Skeletal muscle tissue (tissue), 4 donors: ENCODE measurements around the gene CBFA2T3. TPM values are rescaled to one million over a fixed set of nuclear protein-coding genes. Genes with fewer than 3 reads are reported as not detected.

Source experiments
- H3K27ac ChIP-seq: one replicate; pipeline ENCODE4 v1.7.0; 2013; ENCODE audit warnings: mild to moderate bottlenecking, low read depth, low read length, inconsistent platforms
- H3K27me3 ChIP-seq, 3 donors: one replicate each; pipeline ENCODE4 v1.7.0; 2013; ENCODE audit warnings: low read length in 3 of 3; ENCODE audit not compliant: control insufficient read depth in 3 of 3, insufficient read depth in 3 of 3
- H3K36me3 ChIP-seq, 3 donors: one replicate each; pipeline ENCODE4 v1.7.0; 2013; ENCODE audit warnings: low read length in 3 of 3; ENCODE audit not compliant: control insufficient read depth in 3 of 3, insufficient read depth in 3 of 3
- H3K4me1 ChIP-seq, 3 donors: one replicate each; pipeline ENCODE4 v1.7.0; 2013; ENCODE audit warnings: low read length in 3 of 3, mild to moderate bottlenecking in 3 of 3; ENCODE audit not compliant: control insufficient read depth in 3 of 3, insufficient read depth in 3 of 3
- H3K4me3 ChIP-seq, 3 donors: one replicate each; pipeline ENCODE4 v1.7.0; 2013; ENCODE audit warnings: low read length in 3 of 3
- H3K9ac ChIP-seq, 3 donors: one replicate each; pipeline ENCODE4 v1.7.0; 2013; ENCODE audit warnings: low read length in 3 of 3, mild to moderate bottlenecking in 3 of 3, moderate library complexity in 2 of 3, low read depth in 1 of 3
- H3K9me3 ChIP-seq, 3 donors: one replicate each; pipeline ENCODE4 v1.7.0; 2013; ENCODE audit warnings: low read length in 3 of 3; ENCODE audit not compliant: control insufficient read depth in 3 of 3
- total RNA-seq: library from RNA; depleted of rRNA; stranded (reverse); fragments of >200 nt; gene quantifications from one replicate; pipeline ENCODE4 v1.2.3, GENCODE V29; 2014
- donor health status: Osteomylitis.

The CBFA2T3 gene
- total RNA-seq, 1 donor from 2014 or later, result 2.1 TPM

DNA sequence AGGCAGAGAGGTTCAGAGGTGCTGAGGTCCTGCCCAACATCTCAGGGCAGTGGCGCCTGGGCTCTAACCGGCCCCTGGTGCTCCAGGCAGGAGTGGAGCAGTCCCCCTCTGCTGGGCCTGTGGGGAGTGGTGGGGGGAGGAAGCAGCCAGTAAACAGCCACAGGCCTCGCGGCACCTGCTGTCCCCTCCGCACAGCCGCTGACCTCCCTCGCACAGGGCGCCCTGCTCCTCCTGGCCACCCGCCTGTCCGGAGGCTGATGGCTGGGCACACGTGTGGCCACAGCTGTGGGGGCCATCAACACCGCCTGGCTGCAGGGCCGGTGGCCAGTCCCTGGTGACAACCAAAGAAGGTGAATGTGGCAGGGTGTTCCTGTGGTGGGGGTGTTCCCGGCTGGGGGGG lies 73.7 kb downstream of the CBFA2T3 start:
- Histone ChIP-seq H3K9me3 (no peaks in the 10 kb centered on the region), H3K4me3 (peak overlapping the region in 2 of 3 donors; percentile 43 to 49), H3K4me1 (peaks cover 15 to 33% (median 24%) of the 10 kb centered on the region in 3 donors), H3K27ac (peak overlapping the region; percentile 78), H3K36me3 (peaks cover 0 to 5% (median 0%) of the 10 kb centered on the region in 3 donors), H3K9ac (peak overlapping the region in 2 of 3 donors; percentile 66 to 70), H3K27me3 (no peaks in the 10 kb centered on the region)

DNA sequence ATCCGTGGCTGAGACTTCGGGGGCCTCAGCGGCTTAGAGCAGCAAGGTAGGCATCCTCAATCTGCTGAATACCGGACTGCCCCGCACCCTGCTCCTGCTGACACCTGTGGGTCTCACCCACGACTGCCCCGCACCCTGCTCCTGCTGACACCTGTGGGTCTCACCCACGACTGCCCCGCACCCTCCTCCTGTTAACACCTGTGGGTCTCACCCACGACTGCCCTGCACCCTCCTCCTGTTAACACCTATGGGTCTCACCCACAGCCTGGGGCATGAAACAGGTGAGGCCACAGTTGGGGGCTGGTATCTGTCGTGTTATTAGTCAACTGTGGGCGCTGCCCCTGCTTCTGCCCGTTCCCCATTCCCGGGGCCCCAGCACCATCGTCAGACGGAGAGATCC lies 74.3 kb downstream of the CBFA2T3 start:
- Histone ChIP-seq H3K4me1 (peaks cover 16 to 34% (median 26%) of the 10 kb centered on the region in 3 donors), H3K9me3 (no peaks in the 10 kb centered on the region), H3K27me3 (no peaks in the 10 kb centered on the region), H3K4me3 (peak overlapping the region in 1 of 3 donors; percentile 43), H3K36me3 (peaks cover 0 to 5% (median under 1%) of the 10 kb centered on the region in 3 donors), H3K9ac (peak overlapping the region in 2 of 3 donors; percentile 66 to 70), H3K27ac (peak overlapping the region; percentile 78)

DNA sequence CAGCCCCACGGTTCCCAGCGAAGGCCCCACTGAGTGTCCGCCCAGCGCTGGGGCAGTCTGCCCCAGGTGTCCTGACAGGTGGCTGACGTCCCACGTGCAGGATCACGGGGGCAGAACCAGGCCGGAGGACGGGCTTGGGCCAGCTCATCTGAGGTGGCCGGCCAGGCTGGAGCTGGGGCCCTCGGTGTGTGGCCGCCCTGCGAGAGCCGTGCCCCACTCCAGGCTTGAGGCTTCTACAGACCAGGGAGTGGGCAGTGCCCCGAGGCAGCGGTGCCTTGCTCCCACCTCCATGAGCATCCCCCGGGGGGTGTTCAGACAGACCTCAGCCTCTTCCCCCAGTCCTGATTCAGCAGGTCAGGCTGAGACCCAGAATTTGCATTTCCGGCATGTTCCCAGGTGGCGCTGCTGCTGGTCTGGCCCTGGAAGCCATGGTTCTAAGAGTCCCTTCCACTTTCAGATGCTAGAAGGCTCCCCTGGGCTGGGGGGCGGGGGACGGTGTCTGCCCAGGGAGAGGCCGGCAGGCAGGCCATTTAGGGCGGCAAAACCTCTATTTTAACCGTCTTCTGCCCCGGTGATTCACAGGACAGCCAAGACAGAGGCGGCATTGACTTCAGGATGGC lies 75.2 kb downstream of the CBFA2T3 start:
- H3K27me3 ChIP-seq, result no peaks in the 10 kb centered on the region
- H3K4me1 ChIP-seq, result peaks cover 25 to 39% (median 35%) of the 10 kb centered on the region in 3 donors

DNA sequence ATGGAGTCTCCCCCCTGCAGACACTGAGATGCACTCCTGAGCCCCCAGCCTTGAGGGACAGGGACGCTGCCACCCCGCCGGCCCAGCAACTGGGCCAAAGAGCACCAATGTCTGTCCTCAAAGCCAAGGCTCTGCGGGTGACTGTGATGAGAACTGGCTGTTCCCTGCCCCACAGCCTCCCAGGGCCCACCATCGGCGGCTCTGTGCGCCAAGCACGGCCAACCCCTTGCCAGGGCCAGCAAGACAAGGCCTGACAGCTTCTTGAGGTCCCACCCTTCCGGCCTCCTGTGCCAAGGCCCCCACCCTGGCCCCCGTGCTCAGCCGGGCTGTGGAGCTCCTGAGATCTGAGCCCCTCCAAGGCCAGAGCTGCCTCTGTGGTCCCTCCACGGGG lies 76.3 kb downstream of the CBFA2T3 start:
- Histone ChIP-seq H3K4me1 (peaks cover 31 to 50% (median 44%) of the 10 kb centered on the region in 3 donors), H3K9me3 (no peaks in the 10 kb centered on the region), H3K27ac (no peak overlapping the region), H3K36me3 (peaks cover 0 to 11% (median 7%) of the 10 kb centered on the region in 3 donors), H3K27me3 (no peaks in the 10 kb centered on the region), H3K9ac (no peak overlapping the region), H3K4me3 (no peak overlapping the region)

More for the DNA sequence above, 75.2 kb downstream of the CBFA2T3 start:
- H3K36me3 ChIP-seq, result peaks cover 0 to 11% (median 7%) of the 10 kb centered on the region in 3 donors
- no peak overlapping the region for H3K9ac ChIP-seq
- H3K27ac ChIP-seq, result no peak overlapping the region
- H3K4me3 ChIP-seq, result no peak overlapping the region
- H3K9me3 ChIP-seq, result no peaks in the 10 kb centered on the region

DNA sequence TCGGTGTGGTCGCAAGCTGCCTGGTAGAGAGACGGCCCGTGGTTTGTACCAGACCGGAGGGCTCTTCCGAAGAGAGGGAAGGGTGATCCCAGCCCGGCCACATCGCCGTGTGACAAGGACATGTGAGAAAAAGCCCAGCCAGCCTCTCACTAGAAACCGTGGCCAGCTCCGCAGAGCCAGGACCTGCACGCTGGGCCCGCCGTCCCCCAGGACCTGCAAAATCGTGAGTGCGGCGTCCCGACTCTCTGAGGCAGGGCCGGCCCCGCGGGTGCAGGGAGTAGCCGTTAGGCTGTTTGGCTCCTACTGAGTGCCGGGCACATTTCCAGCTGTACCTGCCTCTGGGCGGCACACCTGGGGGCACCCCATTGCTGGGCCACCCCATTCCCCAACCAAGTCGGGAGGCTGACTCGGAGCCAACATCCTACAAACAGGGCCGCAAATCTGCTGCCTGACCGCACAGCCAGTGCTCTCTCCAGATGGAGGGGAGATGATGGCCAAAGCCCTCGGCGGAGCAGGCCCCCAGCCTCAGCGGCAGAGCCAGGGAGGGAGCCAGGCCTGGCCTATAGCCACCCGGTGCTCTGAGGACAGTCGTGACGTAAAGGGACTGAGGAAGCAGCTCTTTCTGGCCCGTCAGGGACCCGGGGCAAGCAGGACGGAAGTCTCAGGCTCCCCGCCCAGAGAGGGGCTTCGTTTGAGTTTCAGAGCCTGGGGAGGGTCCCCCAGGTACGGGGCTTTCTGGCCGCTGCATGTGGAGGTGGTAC lies 76.9 kb downstream of the CBFA2T3 start:
- no peak overlapping the region for H3K9ac ChIP-seq
- no peaks in the 10 kb centered on the region for H3K27me3 ChIP-seq
- H3K27ac ChIP-seq, result no peak overlapping the region
- peaks cover 0 to 11% (median 7%) of the 10 kb centered on the region in 3 donors for H3K36me3 ChIP-seq
- H3K4me3 ChIP-seq, result no peak overlapping the region
- peaks cover 33 to 55% (median 48%) of the 10 kb centered on the region in 3 donors for H3K4me1 ChIP-seq
- no peaks in the 10 kb centered on the region for H3K9me3 ChIP-seq

DNA sequence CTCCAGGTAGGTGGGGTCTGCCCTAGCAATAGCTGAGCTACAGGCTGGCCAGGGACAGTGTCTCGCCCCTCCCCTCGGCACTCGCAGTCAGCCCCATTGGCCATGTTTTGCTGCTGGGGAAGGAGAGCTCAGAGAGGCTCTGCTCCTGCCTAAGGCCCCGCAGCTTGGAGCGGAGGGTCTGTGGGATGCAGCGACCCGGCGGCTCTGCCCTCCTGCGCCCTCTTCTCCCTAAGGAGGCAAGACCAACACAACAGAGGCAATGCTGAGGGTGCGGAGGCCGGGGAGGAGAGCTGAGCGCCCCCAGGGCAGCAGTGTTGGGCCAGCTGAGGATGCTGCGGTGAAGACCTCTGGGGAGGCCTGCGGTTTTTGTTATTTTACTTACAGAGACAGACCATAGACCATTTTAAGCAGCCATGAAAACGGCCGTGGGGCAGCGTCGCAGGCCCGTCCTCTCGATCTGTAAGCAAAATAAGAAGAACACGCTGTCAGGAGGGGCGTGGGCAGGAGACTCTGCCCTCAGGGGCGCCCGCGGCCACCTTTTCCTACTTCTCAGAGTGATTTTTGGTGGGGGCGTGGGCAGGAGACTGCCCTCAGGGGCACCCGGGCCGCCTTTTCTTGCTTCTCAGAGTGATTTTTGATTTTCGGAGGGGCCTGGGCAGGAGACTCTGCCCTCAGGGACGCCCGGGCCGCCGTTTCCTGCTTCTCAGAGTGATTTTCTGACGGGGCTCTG lies 79.1 kb downstream of the CBFA2T3 start:
- Histone ChIP-seq H3K4me1 (peaks cover 32 to 57% (median 49%) of the 10 kb centered on the region in 3 donors), H3K9ac (peak overlapping the region in 1 of 3 donors; percentile 89), H3K9me3 (no peaks in the 10 kb centered on the region), H3K36me3 (peaks cover 0 to 11% (median 7%) of the 10 kb centered on the region in 3 donors), H3K4me3 (peak overlapping the region in 1 of 3 donors; percentile 79), H3K27me3 (no peaks in the 10 kb centered on the region), H3K27ac (peak overlapping the region; percentile 94)

DNA sequence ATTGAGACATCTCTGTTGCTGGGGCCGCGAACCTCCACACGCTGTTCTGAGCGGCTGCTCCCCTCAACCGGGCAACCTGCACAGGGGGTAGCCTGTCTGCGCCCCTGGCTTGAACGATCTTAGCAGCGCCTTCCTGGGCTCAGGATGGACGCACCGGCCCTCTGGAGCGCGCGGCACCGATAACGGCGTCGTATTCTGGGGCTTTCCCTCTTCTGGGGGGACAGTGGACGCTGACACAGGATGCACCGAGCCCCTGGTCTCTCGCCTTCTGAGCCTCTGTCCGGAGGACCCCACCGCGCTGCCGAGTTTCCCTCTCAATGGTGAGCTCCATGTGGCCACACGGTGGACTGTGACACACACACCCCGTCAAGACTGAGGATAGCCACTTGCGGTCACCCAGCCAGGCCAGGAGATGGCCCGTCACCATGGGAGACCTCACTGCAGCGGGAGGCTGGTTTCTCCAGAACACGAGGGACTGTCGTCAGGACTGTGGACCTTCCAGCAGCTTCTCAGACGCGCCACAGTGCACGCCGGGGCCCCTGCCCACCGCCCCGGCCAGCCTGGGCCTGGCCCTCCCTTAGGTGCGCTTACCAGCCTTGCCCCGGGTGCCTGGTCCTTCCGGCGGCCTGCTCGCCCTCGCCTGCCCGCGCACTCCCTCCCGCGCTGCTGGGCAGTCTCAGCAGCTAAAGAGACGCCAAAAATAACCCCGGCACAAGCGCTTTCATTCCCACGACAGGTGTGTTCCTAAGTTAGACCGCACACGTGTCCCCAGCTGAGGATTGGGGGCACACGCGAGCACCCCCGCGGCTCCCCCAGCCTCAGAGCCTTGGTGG lies 80.6 kb downstream of the CBFA2T3 start:
- Histone ChIP-seq H3K27me3 (no peaks in the 10 kb centered on the region), H3K4me3 (peak overlapping the region; percentile 49 to 79 (median 77)), H3K9me3 (no peaks in the 10 kb centered on the region), H3K27ac (peak overlapping the region; percentile 94), H3K36me3 (peaks cover 14 to 20% (median 18%) of the 10 kb centered on the region in 3 donors), H3K4me1 (peaks cover 42 to 64% (median 56%) of the 10 kb centered on the region in 3 donors), H3K9ac (peak overlapping the region; percentile 65 to 89 (median 79))

DNA sequence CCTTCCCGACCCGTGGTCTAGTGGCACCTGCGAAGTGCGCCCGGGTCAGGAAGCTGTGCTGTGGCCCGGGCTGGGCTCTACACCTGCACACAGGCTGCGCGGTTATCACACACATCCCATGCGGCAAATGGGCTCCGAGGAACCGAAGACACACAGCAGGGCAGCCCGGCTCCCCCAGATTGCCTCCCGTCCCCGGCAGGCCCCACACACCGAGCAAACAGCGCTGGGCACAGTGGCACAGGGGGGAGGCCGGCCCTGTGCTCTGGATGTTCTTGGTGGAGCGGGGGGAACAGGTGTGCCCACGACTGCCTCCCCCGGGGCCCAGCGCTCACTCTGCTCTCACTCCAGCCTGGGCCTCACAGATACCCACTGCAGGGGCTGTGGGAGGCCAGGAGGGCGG lies 81.7 kb downstream of the CBFA2T3 start:
- H3K9ac ChIP-seq, result peak overlapping the region; percentile 65 to 89 (median 79)
- H3K27me3 ChIP-seq, result no peaks in the 10 kb centered on the region
- H3K4me1 ChIP-seq, result peaks cover 42 to 64% (median 56%) of the 10 kb centered on the region in 3 donors
- H3K9me3 ChIP-seq, result no peaks in the 10 kb centered on the region
- peak overlapping the region; percentile 94 for H3K27ac ChIP-seq
- peak overlapping the region in 2 of 3 donors; percentile 77 to 79 for H3K4me3 ChIP-seq
- H3K36me3 ChIP-seq, result peaks cover 22 to 27% (median 24%) of the 10 kb centered on the region in 3 donors

DNA sequence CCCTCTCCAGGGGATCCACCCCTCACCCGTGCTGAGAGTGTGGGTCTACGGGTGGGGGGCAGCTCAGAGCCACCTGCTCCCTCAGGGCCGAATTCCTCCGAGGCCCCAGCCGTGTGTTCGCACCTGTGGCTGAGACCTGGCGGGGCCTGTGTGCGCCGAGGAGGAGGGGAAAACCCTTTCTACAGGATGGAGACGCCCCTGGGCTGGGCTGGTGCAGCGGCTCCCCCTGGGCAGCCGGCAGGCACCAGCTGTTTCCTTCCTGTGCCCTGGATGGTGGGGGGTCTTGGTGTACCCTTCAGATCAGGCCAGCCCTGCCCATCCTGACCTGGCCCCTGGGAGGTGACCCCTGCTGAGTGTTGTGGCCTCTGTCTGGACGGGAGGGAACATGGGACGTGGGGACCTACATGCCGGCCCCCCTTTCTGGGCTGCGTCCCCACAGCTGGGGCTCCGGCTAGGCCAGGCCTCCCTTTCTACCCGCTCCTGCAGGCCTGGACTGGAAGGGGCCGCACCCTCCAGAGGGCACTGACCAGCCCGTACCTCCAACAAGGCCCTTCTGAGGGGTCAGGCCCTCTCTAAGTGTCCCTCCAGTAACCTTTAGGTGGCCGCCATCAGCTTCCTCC lies 82.2 kb downstream of the CBFA2T3 start:
- peak overlapping the region; percentile 94 for H3K27ac ChIP-seq
- H3K4me3 ChIP-seq, result peak overlapping the region; percentile 51 to 79 (median 77)
- no peaks in the 10 kb centered on the region for H3K9me3 ChIP-seq
- H3K27me3 ChIP-seq, result no peaks in the 10 kb centered on the region
- peaks cover 42 to 64% (median 56%) of the 10 kb centered on the region in 3 donors for H3K4me1 ChIP-seq
- H3K36me3 ChIP-seq, result peaks cover 28 to 32% (median 28%) of the 10 kb centered on the region in 3 donors
- H3K9ac ChIP-seq, result peak overlapping the region; percentile 65 to 89 (median 79)
